SH-SY5Y (cell line): ENCODE data around the gene GLS2.
A peak's percentile ranks its signal among the peaks of the same experiment; 100 is the strongest.

Experiments used
- GATA2 ChIP-seq: IDR thresholded peaks from 2 replicates; pipeline ENCODE4 v1.6.1; 2011; ENCODE audit warnings: mild to moderate bottlenecking, low read depth, low read length
- GATA3 ChIP-seq: IDR thresholded peaks from 2 replicates; pipeline ENCODE4 v1.6.1; 2011; ENCODE audit warnings: low read depth, mild to moderate bottlenecking, low read length, moderate library complexity

GLS2 gene

DNA sequence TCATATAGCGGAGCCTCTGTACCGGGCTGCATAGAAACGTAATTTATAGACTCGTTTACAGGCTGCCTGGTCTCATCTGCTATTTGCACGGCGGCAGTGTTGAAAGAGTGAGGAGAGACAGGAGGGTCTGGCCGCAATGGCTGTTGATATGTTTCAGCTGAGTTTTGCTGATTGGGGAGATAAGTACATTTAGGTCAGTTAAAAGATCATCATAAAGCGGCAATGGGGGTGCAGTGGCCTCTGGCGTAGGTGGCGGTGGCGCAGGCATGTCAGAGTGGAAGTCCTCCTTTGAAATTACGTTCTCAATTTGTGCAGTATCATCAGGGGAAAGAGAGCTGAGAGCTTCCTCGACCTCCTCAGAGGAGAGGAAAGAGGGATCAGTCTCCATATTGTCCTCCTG lies 11.9 kb upstream of the GLS2 start:
- TF ChIP-seq GATA3 (peak; percentile 37; the same call in 1 of the 2 replicates), GATA2 (peak; percentile 78)

DNA sequence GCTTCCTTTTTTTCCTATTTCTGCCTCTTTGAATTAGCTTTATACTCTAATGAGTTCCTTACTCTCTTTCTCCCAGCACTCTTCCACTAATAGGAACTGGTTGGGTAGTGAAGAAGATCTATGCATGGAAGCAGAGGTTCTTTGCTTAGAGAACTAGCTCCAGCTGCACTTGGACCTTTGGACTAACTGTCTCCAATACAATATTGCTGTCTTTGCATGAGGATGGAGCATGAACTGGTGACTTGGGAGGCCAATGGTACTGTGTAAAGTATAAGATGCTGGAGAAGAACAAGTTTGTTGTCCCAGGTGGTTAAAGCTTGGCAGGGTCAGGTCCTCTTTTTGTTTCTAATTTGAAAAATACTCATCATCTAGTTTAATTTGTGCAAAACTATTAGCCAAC lies 2.4 kb upstream of the GLS2 start:
- TF ChIP-seq GATA3 (no peak), GATA2 (no peak)

DNA sequence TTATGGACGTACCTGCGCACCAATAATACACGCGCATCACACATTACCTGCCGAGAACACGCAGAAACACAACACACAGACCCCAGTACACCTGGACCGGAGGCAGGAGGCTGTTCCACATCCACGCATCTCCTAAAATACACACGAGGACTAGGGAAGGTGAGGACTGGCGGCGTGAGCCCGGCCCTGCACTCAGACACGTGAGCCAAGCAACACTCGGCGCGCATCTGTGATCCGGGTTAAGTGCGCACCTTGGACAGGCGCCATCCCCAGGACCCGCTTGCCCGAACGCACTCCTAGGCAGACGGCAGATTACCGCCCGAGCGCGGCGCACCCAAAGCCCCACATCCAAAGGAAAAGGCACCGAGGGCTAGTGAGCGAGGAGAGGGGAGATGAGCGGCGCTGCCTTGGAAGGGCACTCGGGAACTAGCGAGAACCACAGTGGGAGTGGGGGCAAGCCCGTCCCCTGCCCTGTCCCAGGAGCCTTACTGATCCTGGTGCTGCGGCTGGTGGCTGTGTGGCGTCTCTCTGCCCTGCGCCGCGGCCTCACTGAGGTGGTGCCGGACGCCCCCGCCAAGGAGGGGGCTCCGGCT lies 417 bp downstream of the GLS2 start:
- no peak for TF ChIP-seq GATA2
- TF ChIP-seq GATA3, result no peak

DNA sequence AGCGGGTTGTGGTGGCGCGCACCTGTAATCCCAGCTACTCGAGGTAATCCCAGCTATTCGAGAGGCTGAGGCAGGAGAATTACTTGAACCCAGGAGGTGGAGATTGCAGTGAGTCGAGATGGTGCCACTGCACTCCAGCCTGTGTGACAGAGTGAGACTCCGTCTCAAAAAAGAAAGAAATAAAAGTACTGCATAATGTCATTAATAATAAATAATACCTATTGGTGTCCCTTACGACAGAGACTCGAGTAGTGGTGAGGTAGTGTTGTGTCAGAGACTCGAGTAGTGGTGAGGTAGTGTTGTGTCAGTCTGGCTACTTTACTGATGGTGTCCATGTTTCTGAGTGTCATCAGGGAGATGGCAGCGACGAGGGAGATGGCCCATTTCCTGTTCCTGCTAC lies 1.3 kb downstream of the GLS2 start:
- TF ChIP-seq GATA2 (no peak), GATA3 (no peak)

DNA sequence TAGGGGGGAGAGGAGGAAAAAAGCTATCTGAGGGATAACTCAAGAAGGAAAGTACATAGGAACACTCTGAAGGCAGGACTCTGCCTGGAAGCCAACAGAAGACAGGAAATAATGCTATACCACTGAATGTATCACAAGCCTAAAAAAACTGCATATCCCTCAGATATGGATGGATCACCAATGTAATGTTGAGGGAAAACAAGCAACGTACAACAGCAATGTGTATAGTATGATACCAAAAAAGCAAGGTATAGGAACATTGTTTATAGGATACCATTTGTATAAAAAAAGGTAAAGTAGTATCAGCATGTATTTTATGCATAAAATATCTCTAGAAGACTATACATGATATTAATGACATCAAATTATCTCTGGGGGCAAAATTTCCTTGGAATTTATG lies 3.4 kb downstream of the GLS2 start:
- TF ChIP-seq GATA3 (no peak), GATA2 (no peak)

DNA sequence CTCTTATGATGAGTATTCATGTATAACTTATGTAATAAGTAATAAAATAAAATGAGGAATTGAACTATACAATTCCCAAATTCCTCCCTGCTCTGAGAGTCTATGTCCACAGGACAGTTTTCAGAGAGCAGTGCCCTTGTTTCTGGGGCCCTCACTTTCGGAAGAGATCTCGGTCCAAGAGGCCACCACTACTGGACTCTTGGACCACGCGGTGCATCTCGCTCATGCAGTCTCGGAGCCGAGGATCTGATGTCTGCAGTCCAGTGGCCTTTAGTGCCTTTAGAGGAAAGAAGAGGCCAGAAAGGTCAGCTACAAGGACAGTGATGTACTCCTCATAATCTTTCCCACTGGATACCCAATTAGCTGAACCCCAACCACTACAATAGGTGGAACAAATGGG lies 8.3 kb downstream of the GLS2 start:
- no peak for TF ChIP-seq GATA2
- no peak for TF ChIP-seq GATA3

DNA sequence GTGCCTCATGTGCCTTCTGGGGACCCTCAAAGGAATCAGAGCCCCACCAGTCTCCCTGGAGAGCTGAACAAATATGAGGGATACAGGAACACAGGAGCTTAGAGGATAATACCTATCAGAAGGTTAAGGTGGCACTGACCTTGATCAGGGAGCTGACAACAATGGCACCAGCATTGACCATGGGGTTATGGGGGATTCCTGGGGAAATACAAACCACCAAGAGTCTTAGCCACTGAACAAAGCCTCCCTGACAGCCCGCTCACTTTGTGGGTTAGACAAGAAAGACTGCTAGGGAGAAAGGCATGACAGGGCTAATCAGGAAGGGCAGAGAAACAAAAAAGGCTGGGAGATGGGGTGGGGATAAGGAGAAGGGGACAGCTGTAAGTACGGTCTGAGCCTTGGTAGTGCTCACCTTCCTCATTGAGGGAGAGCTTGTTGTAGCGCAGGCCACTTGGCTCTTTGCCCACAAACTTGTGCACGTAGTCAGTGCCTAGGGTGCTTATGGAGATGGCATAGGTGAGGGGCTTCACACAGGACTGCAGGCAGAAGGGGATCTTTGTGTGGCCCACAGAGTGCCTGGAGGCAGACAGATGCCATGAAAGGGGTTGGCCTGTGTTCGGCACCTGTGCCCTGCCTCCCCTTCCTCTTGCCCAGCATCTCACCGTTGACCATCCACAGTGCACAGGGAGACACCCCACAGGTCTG lies 10.3 kb downstream of the GLS2 start:
- TF ChIP-seq GATA3 (no peak), GATA2 (no peak)

DNA sequence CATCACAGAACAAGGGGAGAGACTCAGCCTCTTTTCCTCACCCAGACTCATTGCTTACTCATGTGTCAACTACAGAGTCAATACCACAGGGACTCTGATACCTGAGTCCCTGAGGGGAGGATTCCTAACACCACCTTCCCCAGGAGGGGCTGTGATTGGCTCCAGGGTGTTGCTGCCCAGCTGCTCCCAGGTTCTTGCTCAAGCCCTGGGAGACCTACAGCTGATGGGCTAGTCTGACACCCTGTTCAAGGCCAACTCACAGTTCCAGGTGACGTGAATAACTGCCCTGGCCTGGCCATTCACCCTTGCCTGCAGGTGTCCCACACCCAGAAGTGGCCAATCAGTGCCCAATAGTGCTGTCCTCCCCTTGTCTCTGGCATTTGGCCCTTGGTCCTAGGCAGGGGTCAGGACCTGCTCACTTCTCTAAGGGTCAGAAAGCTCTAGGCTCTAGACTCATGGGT lies 11.0 kb downstream of the GLS2 start:
- TF ChIP-seq GATA3 (no peak), GATA2 (no peak)

DNA sequence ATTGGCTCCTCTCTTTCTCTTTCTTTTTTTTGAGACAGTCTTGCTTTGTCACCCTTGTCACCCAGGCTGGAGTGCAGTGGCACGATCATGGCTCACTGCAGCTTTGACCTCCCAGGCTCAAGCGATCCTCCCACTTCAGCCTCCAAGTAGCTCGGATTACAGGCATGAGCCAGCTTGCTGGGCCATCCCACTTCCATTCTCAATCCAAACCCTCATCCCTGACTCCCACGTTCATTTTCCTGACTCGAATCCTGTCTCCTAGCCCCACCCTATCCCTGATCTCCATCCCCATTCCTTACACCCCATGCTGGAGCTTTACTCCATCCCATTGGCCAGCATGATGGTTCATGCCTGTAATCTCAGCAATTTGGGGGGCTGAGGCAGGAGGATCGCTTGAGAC lies 11.8 kb downstream of the GLS2 start:
- TF ChIP-seq GATA3, result no peak
- TF ChIP-seq GATA2, result no peak

DNA sequence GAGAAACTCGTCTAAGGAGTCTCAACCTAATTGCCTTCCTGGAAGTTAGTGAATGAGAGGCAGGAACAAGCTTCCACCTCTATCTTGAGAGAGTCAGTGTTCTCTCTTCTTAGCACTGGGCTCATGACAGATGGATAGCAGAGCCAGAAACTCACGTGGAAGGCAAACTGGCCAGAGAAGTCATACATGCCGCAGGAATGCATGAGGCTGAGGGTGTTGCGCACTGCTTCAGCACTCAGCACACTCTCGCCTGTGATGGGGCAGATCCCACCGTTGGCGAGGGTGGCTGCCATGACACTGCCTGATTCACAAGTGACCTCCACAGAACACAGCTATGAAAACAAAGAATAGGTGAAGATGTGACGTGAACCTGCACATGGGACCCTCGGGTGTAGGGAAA lies 13.6 kb downstream of the GLS2 start:
- TF ChIP-seq GATA3 (no peak), GATA2 (no peak)

DNA sequence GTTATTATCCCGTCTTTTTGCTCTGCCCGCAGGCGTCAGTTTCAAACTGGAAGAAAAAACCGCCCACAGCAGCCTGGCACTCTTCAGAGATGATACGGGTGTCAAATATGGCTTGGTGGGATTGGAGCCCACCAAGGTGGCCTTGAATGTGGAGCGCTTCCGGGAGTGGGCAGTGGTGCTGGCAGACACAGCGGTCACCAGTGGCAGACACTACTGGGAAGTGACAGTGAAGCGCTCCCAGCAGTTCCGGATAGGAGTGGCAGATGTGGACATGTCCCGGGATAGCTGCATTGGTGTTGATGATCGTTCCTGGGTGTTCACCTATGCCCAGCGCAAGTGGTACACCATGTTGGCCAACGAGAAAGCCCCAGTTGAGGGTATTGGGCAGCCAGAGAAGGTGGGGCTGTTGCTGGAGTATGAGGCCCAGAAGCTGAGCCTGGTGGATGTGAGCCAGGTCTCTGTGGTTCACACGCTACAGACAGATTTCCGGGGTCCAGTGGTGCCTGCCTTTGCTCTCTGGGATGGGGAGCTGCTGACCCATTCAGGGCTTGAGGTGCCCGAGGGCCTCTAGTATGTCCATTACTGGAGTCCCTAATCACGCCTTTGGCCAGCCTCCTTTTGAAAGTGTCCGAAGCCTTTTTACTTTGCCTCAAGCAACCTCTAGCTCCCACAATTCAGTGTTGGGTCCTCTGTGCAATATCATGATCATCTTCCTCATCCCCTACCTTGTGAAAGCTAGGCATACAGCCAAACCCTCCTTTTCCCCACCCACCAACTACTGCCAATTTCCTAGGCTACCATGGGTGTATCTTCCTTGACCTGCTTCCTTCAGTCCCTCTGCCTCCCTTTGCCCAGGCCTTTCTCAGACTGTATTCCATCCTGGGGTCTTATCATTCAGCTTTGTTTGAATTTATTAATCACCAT lies 18.7 kb downstream of the GLS2 start:
- TF ChIP-seq GATA3 (no peak), GATA2 (no peak)

DNA sequence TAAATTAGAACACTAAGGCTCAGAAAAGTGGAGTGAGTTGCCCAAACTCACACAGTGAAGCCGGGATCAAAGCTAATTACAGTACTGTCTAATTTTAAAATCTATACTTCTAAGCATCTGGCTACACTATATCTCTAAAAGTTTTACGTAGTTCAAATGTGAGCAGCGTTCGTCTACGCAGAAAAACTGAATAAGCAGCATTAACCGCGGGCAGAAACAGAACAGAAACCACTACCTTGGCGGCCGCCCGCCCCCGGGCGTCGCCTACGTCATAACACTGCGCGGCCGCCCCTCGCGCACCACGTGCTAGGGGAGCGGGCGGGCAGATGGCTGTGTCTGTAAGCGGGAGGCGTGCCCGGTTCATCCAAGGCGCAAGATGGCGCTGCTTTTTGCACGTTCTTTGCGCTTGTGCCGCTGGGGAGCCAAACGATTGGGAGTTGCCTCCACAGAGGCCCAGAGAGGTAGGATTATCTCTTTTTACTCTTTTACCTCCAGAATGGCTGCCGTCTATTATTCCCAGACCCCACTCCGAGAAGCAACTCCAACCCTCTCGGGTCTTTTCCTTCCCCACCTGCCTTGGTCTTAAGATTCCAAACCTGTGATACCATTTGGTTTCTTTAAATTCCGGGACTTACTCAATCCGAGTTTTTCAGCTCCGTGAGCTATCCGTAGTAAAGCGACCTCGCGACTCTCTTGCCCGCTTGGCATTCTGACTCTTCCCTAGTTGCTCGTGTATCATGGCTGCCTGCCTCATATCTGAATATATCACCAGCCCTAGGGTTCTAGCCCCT lies 19.6 kb downstream of the GLS2 start, which contains the start of gene SPRYD4:
Gene SPRYD4, plus strand, starts transcription at position 363 of the 791 bp plus-strand sequence. Its CDS starts 14 bp downstream, at position 377.
- no peak for TF ChIP-seq GATA2
- no peak for TF ChIP-seq GATA3

DNA sequence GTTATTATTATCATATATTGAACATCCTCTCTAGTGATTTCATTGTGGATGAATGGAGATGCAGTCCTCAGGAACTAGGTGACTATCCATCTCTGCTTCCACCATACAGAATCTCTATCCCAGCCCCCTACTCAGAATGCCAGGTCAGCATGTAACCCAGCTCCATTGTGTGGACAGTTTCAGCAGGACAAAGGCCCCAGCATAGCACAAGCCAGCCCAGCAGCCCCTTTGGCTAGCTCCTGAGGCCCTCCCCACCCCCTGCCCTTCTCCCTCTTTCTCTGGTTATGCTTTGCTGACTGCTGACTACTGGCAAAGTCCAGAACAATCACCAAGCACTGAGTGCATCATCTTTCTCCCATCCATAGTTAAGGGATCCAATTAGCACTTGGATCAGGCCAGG lies 25.4 kb downstream of the GLS2 start:
- TF ChIP-seq GATA2 (no peak), GATA3 (no peak)
